Naive B cell (primary cell): ENCODE measurements around the gene NFX1. TPM values are rescaled to one million over a fixed set of nuclear protein-coding genes. Genes with fewer than 3 reads are reported as not detected.

Experiments
- ATAC-seq, 2 donors: fragments of 150-1000 bp; cut with Tn5 transposase; 2 replicates each; pipeline ENCODE4 v1.10.0; 2021; ENCODE audit warnings: low read depth in 2 of 2, mild to moderate bottlenecking in 2 of 2, moderate library complexity in 2 of 2
- DNase-seq: peaks from one replicate; pipeline ENCODE4 v3.0.0; 2022
- H3K27ac Mint-ChIP-seq, 6 donors: one replicate each; pipeline ENCODE4 v1.8.0; 2020 to 2022; ENCODE audit warnings: mild to moderate bottlenecking in 6 of 6, mixed read lengths in 6 of 6, moderate library complexity in 5 of 6, inconsistent platforms in 2 of 6
- H3K27me3 Mint-ChIP-seq, 3 donors: one replicate each; pipeline ENCODE4 v1.8.0; 2021 to 2022; ENCODE audit warnings: mixed read lengths in 3 of 3, mild to moderate bottlenecking in 1 of 3
- H3K36me3 Mint-ChIP-seq, 2 donors: one replicate each; pipeline ENCODE4 v1.8.0; 2020 to 2022; ENCODE audit warnings: mixed read lengths in 2 of 2, inconsistent platforms in 1 of 2, mild to moderate bottlenecking in 1 of 2
- H3K4me1 Mint-ChIP-seq, 3 donors: one replicate each; pipeline ENCODE4 v1.8.0; 2020 to 2022; ENCODE audit warnings: mixed read lengths in 3 of 3, inconsistent platforms in 1 of 3, mild to moderate bottlenecking in 1 of 3, moderate library complexity in 1 of 3
- H3K4me3 Mint-ChIP-seq, 8 donors: one replicate each; pipeline ENCODE4 v1.8.0; 2020 to 2022; ENCODE audit warnings: mild to moderate bottlenecking in 8 of 8, mixed read lengths in 8 of 8, moderate library complexity in 8 of 8, inconsistent platforms in 2 of 8
- H3K9me3 Mint-ChIP-seq, 7 donors: one replicate each; pipeline ENCODE4 v1.8.0; 2020 to 2022; ENCODE audit warnings: mixed read lengths in 7 of 7, mild to moderate bottlenecking in 5 of 7, inconsistent platforms in 2 of 7, moderate library complexity in 1 of 7
- polyA plus RNA-seq, 6 donors: library from polyadenylated mRNA; unstranded; fragments of 300-500 nt; fragmentation: Illumina TruSeq; gene quantifications; one replicate each; pipeline ENCODE4 v1.2.3, GENCODE V29; 2021; ENCODE audit warnings: low read depth in 6 of 6

The NFX1 gene
- 10 to 100 TPM; 25.7 to 59.9 (median 41.2) TPM for polyA plus RNA-seq

- Mint-ChIP-seq H3K36me3 (peaks cover 14 to 22% of the 10 kb centered on the region in 2 donors), H3K27ac (peak within 1 kb of the TSS; percentile 99 to 100 (median 100)), H3K9me3 (peaks cover 0 to 2% (median 0%) of the 10 kb centered on the region in 7 donors), H3K4me1 (peaks cover 37 to 64% (median 44%) of the 10 kb centered on the region in 3 donors), H3K27me3 (no peaks in the 10 kb centered on the region), H3K4me3 (peak within 1 kb of the TSS; percentile 92 to 99 (median 99))
- DNase-seq (peak; percentile 99), ATAC-seq (peak; percentile 82 to 84)
Observed at GRCh38 chr9:33290247-33291030, at the start of gene NFX1. NFX1 (plus strand) TSS chr9:33290516; CDS start chr9:33290573, 57 bp downstream.

GRCh38 chr9:33241298-33241697 is 49.0 kb upstream of the NFX1 start:
- Mint-ChIP-seq H3K27me3 (peaks cover 0 to 6% (median 4%) of the 10 kb centered on the region in 3 donors), H3K9me3 (no peaks in the 10 kb centered on the region), H3K27ac (peak overlapping the region in 1 of 6 donors; percentile 84), H3K4me1 (no peaks in the 10 kb centered on the region), H3K36me3 (no peaks in the 10 kb centered on the region), H3K4me3 (no peak overlapping the region)
- DNase-seq, result no peak
- no peak for ATAC-seq

GRCh38 chr9:33242609-33243134 is 47.6 kb upstream of the NFX1 start:
- H3K27ac Mint-ChIP-seq, result peak overlapping the region in 1 of 6 donors; percentile 7
- DNase-seq, result no peak
- H3K36me3 Mint-ChIP-seq, result peaks cover 3 to 7% of the 10 kb centered on the region in 2 donors
- ATAC-seq, result no peak
- H3K9me3 Mint-ChIP-seq, result no peaks in the 10 kb centered on the region
- H3K4me1 Mint-ChIP-seq, result no peaks in the 10 kb centered on the region
- H3K27me3 Mint-ChIP-seq, result peaks cover 0 to 6% (median 0%) of the 10 kb centered on the region in 3 donors
- H3K4me3 Mint-ChIP-seq, result no peak overlapping the region

- Mint-ChIP-seq H3K36me3 (peaks cover 6 to 10% of the 10 kb centered on the region in 2 donors), H3K9me3 (no peaks in the 10 kb centered on the region), H3K27me3 (peaks cover 0 to 6% (median 0%) of the 10 kb centered on the region in 3 donors), H3K27ac (peak overlapping the region in 2 of 6 donors; percentile 10 to 46), H3K4me1 (peaks cover 0 to 3% (median 0%) of the 10 kb centered on the region in 3 donors), H3K4me3 (no peak overlapping the region)
- no peak for ATAC-seq
- no peak for DNase-seq
Observed at GRCh38 chr9:33244137-33244784, 46.1 kb upstream of the NFX1 start.

- no peak overlapping the region for H3K27ac Mint-ChIP-seq
- H3K4me1 Mint-ChIP-seq, result peaks cover 5 to 7% (median 5%) of the 10 kb centered on the region in 3 donors
- DNase-seq (no peak), ATAC-seq (no peak)
- H3K9me3 Mint-ChIP-seq, result no peaks in the 10 kb centered on the region
- H3K27me3 Mint-ChIP-seq, result peaks cover 0 to 6% (median 0%) of the 10 kb centered on the region in 3 donors
- H3K4me3 Mint-ChIP-seq, result no peak overlapping the region
- H3K36me3 Mint-ChIP-seq, result peaks cover 6 to 10% of the 10 kb centered on the region in 2 donors
Observed at GRCh38 chr9:33245341-33245740, 45.0 kb upstream of the NFX1 start.

- H3K9me3 Mint-ChIP-seq, result no peaks in the 10 kb centered on the region
- DNase-seq (no peak), ATAC-seq (no peak)
- H3K27me3 Mint-ChIP-seq, result no peaks in the 10 kb centered on the region
- no peak overlapping the region for H3K4me3 Mint-ChIP-seq
- H3K27ac Mint-ChIP-seq, result no peak overlapping the region
- peaks cover 5 to 7% (median 5%) of the 10 kb centered on the region in 3 donors for H3K4me1 Mint-ChIP-seq
- H3K36me3 Mint-ChIP-seq, result peaks cover 6 to 10% of the 10 kb centered on the region in 2 donors
Observed at GRCh38 chr9:33246269-33246860, 44.0 kb upstream of the NFX1 start.

- H3K4me3 Mint-ChIP-seq, result no peak overlapping the region
- peaks cover 5 to 10% (median 7%) of the 10 kb centered on the region in 3 donors for H3K4me1 Mint-ChIP-seq
- ATAC-seq (no peak), DNase-seq (no peak)
- H3K27me3 Mint-ChIP-seq, result no peaks in the 10 kb centered on the region
- H3K9me3 Mint-ChIP-seq, result no peaks in the 10 kb centered on the region
- H3K36me3 Mint-ChIP-seq, result peaks cover 14 to 18% of the 10 kb centered on the region in 2 donors
- H3K27ac Mint-ChIP-seq, result no peak overlapping the region
Observed at GRCh38 chr9:33248606-33249005, 41.7 kb upstream of the NFX1 start.

GRCh38 chr9:33249087-33249658 is 41.1 kb upstream of the NFX1 start:
- peaks cover 5 to 10% (median 7%) of the 10 kb centered on the region in 3 donors for H3K4me1 Mint-ChIP-seq
- no peaks in the 10 kb centered on the region for H3K27me3 Mint-ChIP-seq
- no peak for DNase-seq
- H3K4me3 Mint-ChIP-seq, result no peak overlapping the region
- peak overlapping the region in 3 of 6 donors; percentile 22 to 62 (median 30) for H3K27ac Mint-ChIP-seq
- no peak for ATAC-seq
- H3K36me3 Mint-ChIP-seq, result peaks cover 14 to 18% of the 10 kb centered on the region in 2 donors
- H3K9me3 Mint-ChIP-seq, result no peaks in the 10 kb centered on the region

- Mint-ChIP-seq H3K27me3 (no peaks in the 10 kb centered on the region), H3K27ac (peak overlapping the region in 1 of 6 donors; percentile 82), H3K9me3 (no peaks in the 10 kb centered on the region), H3K4me3 (no peak overlapping the region), H3K36me3 (peaks cover 14 to 18% of the 10 kb centered on the region in 2 donors), H3K4me1 (peaks cover 5 to 10% (median 7%) of the 10 kb centered on the region in 3 donors)
- DNase-seq (no peak), ATAC-seq (no peak)
Observed at GRCh38 chr9:33249983-33250382, 40.3 kb upstream of the NFX1 start.

GRCh38 chr9:33250458-33250995 is 39.8 kb upstream of the NFX1 start:
- Mint-ChIP-seq H3K4me1 (peaks cover 5 to 10% (median 7%) of the 10 kb centered on the region in 3 donors), H3K27me3 (no peaks in the 10 kb centered on the region), H3K27ac (peak overlapping the region in 2 of 6 donors; percentile 90 to 93), H3K9me3 (no peaks in the 10 kb centered on the region), H3K36me3 (peaks cover 15 to 21% of the 10 kb centered on the region in 2 donors), H3K4me3 (no peak overlapping the region)
- ATAC-seq (no peak), DNase-seq (no peak)

GRCh38 chr9:33254211-33254610 is 36.1 kb upstream of the NFX1 start:
- peak overlapping the region in 2 of 6 donors; percentile 15 to 30 for H3K27ac Mint-ChIP-seq
- peaks cover 5 to 10% (median 8%) of the 10 kb centered on the region in 3 donors for H3K4me1 Mint-ChIP-seq
- DNase-seq, result no peak
- ATAC-seq, result no peak
- no peaks in the 10 kb centered on the region for H3K9me3 Mint-ChIP-seq
- H3K36me3 Mint-ChIP-seq, result peaks cover 20 to 26% of the 10 kb centered on the region in 2 donors
- H3K4me3 Mint-ChIP-seq, result no peak overlapping the region
- H3K27me3 Mint-ChIP-seq, result no peaks in the 10 kb centered on the region

- Mint-ChIP-seq H3K27ac (no peak overlapping the region), H3K27me3 (no peaks in the 10 kb centered on the region), H3K36me3 (peaks cover 27 to 31% of the 10 kb centered on the region in 2 donors)
Observed at GRCh38 chr9:33255014-33255413, 35.3 kb upstream of the NFX1 start.

GRCh38 chr9:33255471-33255870 is 34.8 kb upstream of the NFX1 start:
- ATAC-seq (no peak), DNase-seq (no peak)
- Mint-ChIP-seq H3K9me3 (no peaks in the 10 kb centered on the region), H3K4me3 (no peak overlapping the region), H3K27me3 (no peaks in the 10 kb centered on the region), H3K4me1 (peaks cover 3 to 10% (median 3%) of the 10 kb centered on the region in 3 donors), H3K36me3 (peaks cover 32 to 35% of the 10 kb centered on the region in 2 donors), H3K27ac (no peak overlapping the region)

More at GRCh38 chr9:33255014-33255413, 35.3 kb upstream of the NFX1 start:
- no peak for DNase-seq
- peaks cover 0 to 10% (median 3%) of the 10 kb centered on the region in 3 donors for H3K4me1 Mint-ChIP-seq
- H3K9me3 Mint-ChIP-seq, result no peaks in the 10 kb centered on the region
- no peak overlapping the region for H3K4me3 Mint-ChIP-seq
- ATAC-seq, result no peak
